ENCODE data around the gene LAGE3.

LAGE3 gene

GRCh38 chrX:154452823-154453222, 26.3 kb downstream of the LAGE3 start:
- no peak for DNase-seq

GRCh38 chrX:154450312-154450711, 28.8 kb downstream of the LAGE3 start:
- no peak for DNase-seq

GRCh38 chrX:154449618-154450017, 29.5 kb downstream of the LAGE3 start:
- no peak for DNase-seq

GRCh38 chrX:154448484-154448883, 30.6 kb downstream of the LAGE3 start:
- no peak for DNase-seq

- DNase-seq, result no peak
Observed at GRCh38 chrX:154446430-154446829, 32.7 kb downstream of the LAGE3 start.

- no peak for DNase-seq
Observed at GRCh38 chrX:154445776-154446175, 33.3 kb downstream of the LAGE3 start.

- DNase-seq, result no peak
Observed at GRCh38 chrX:154444755-154445246, 34.3 kb downstream of the LAGE3 start.

- DNase-seq, result peak; percentile 55
Observed at GRCh38 chrX:154443992-154444754, 34.9 kb downstream of the LAGE3 start, which contains the start of gene FAM50A. Gene FAM50A, plus strand, starts transcription at chrX:154444141. Its CDS starts 95 bp downstream, at chrX:154444236.

- DNase-seq, result no peak
Observed at GRCh38 chrX:154443479-154443910, 35.6 kb downstream of the LAGE3 start.

GRCh38 chrX:154441984-154442707, 36.9 kb downstream of the LAGE3 start:
- no peak for DNase-seq

- peak; percentile 12 for DNase-seq
Observed at GRCh38 chrX:154441564-154441963, 37.5 kb downstream of the LAGE3 start.

- DNase-seq, result no peak
Observed at GRCh38 chrX:154440623-154441357, 38.3 kb downstream of the LAGE3 start.

- no peak for DNase-seq
Observed at GRCh38 chrX:154439841-154440240, 39.2 kb downstream of the LAGE3 start.

- DNase-seq, result no peak
Observed at GRCh38 chrX:154437971-154438893, 40.8 kb downstream of the LAGE3 start.

GRCh38 chrX:154436983-154437752, 41.9 kb downstream of the LAGE3 start, which contains the start of gene GDI1:
Gene GDI1, plus strand, starts transcription at chrX:154437154. Its CDS starts 101 bp downstream, at chrX:154437255.
- peak; percentile 49 for DNase-seq

- peak; percentile 51 for DNase-seq
Observed at GRCh38 chrX:154436374-154436982, 42.6 kb downstream of the LAGE3 start.

- DNase-seq, result no peak
Observed at GRCh38 chrX:154435171-154435733, 43.8 kb downstream of the LAGE3 start.

- no peak for DNase-seq
Observed at GRCh38 chrX:154434394-154435168, 44.5 kb downstream of the LAGE3 start.

GRCh38 chrX:154433605-154434004, 45.5 kb downstream of the LAGE3 start:
- DNase-seq, result no peak

GRCh38 chrX:154432210-154432609, 46.9 kb downstream of the LAGE3 start:
- DNase-seq, result no peak
